Subcutaneous adipose tissue (tissue), 4 donors: ENCODE results near the gene GNB1. TPM values are rescaled to one million over a fixed set of nuclear protein-coding genes. Genes with fewer than 3 reads are reported as not detected.

Experiments used
- CTCF ChIP-seq: fragments of 450-650 bp; IDR thresholded peaks from one replicate; pipeline ENCODE4 v1.5.1; 2016; ENCODE audit warnings: low read depth, mild to moderate bottlenecking, control low read depth, antibody characterized with exemption, moderate library complexity
- total RNA-seq, 4 donors: library from RNA; depleted of rRNA; stranded (reverse); fragments of >200 nt; gene quantifications; one replicate each; pipeline ENCODE4 v1.1.0, GENCODE V29; 2016

Gene GNB1
- total RNA-seq, 4 donors from 2014 or later, result 157 to 173 (median 164) TPM

GRCh38 chr1:1752190-1752589 is 138.7 kb downstream of the GNB1 start:
- no peak for TF ChIP-seq CTCF

GRCh38 chr1:1748686-1749321 is 142.1 kb downstream of the GNB1 start:
- TF ChIP-seq CTCF, result no peak

Other genes starting within 250 kb of the GNB1 start
- 10 to 100 TPM; 14.4 to 30.0 (median 20.4) TPM for gene CDK11B, start 232.1 kb downstream of the GNB1 start, total RNA-seq
- 10 to 100 TPM; 31.3 to 45.2 (median 36.5) TPM for gene SLC35E2B, start 198.3 kb downstream of the GNB1 start, total RNA-seq
- 10 to 100 TPM; 15.5 to 60.8 (median 34.8) TPM for gene CDK11A, start 166.7 kb downstream of the GNB1 start, total RNA-seq
- gene NADK, start 112.6 kb downstream of the GNB1 start, total RNA-seq, result 100 to 1,000 TPM in 3 of 4 donors, 10 to 100 TPM in 1; 98.8 to 147 (median 111) TPM
- gene CALML6, start 24.2 kb upstream of the GNB1 start, total RNA-seq, result 1 to 10 TPM in 1 of 4 donors, not detected in 3; 1.3 TPM
- gene TMEM52, start 28.2 kb upstream of the GNB1 start, total RNA-seq, result 1 to 10 TPM in 3 of 4 donors, not detected in 1; 1.3 to 9.8 (median 1.7) TPM
- under 1 TPM in 1 of 4 donors, not detected in 3; 0.16 TPM for gene CFAP74, start 112.7 kb upstream of the GNB1 start, total RNA-seq
- 1 to 10 TPM in 1 of 4 donors, not detected in 3; 1.3 TPM for gene GABRD, start 128.3 kb upstream of the GNB1 start, total RNA-seq
- 1 to 10 TPM in 2 of 4 donors, under 1 TPM in 1, not detected in 1; 0.49 to 1.9 (median 1.1) TPM for gene PRKCZ, start 159.3 kb upstream of the GNB1 start, total RNA-seq